Ureter (tissue), 1 donor: Measurements from ENCODE around the gene C1QTNF1. TPM values are rescaled to one million over a fixed set of nuclear protein-coding genes. Genes with fewer than 3 reads are reported as not detected.
"Not testable (repeated sequence)": the region's sequence is repeated elsewhere in the genome, so short reads cannot be mapped to it uniquely, and the experiment has no call there.

Source experiments
- DNase-seq: peaks from one replicate; pipeline ENCODE4 v3.0.0-alpha.2; 2020; ENCODE audit warnings: low spot score
- total RNA-seq: library from RNA; stranded (reverse); gene quantifications from one replicate; pipeline ENCODE4 v1.2.4, GENCODE V29; 2023
- donor health status: DM: yes; HTN: yes; CAD: no.

Gene C1QTNF1
- total RNA-seq, 1 donor from 2014 or later = 108 TPM

DNA sequence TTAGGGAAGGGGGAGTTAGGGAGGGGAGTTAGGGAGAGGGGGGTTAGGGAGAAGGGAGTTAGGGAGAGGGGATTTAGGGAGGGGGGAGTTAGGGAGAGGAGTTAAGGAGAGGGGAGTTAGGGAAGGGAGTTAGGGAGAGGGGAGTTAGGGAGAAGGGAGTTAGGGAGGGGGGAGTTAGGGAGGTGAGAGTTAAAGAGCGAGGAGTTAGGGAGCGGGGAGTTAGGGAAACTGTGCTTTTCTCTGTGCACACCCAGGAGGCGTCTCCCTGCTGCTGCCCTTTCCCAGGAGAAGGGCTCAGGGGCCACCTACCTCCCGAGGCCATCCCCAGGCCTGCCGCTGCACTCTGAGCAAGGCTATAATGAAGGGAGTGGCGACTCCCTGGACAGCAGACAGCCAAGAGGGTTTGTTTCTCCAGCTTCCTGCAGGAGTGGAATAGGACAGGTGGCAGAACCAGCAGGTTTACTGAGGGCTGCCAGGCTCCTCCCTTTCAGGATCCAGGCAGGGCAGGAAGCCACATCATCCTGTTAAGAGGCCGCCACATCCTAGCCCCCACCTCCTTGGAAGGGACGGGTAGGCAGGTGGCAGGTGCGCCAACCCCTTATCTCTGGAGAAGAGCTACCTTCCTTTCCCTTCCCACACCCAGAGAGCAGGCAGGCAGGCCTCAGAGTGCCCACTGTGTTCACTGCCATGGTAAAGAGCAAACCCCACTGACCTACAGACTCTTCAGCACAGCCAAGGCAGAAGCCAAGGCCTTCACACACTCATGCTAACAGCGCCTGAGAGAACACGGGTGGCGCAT is 18.7 kb upstream of the C1QTNF1 start:
- DNase-seq = peak; percentile 61

DNA sequence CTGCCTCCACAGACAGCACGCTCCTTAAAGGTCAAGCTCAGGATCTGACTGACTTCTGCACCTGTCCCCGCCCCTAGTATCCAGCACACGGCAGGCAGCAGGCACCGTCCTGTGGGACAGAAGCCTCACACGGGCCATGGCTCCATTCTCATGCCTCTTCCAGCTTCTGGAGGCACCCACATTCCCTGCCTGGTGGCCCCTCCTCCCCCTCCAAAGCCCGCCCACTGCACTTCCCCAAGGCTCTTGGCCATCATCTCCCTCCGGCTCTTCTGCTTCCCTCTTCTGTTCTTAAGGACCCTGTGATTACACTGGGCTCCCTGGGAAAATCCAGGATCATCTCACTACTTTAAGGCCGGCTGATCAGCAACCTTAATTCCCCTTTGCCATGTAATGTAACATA is 17.9 kb upstream of the C1QTNF1 start:
- DNase-seq = no peak

DNA sequence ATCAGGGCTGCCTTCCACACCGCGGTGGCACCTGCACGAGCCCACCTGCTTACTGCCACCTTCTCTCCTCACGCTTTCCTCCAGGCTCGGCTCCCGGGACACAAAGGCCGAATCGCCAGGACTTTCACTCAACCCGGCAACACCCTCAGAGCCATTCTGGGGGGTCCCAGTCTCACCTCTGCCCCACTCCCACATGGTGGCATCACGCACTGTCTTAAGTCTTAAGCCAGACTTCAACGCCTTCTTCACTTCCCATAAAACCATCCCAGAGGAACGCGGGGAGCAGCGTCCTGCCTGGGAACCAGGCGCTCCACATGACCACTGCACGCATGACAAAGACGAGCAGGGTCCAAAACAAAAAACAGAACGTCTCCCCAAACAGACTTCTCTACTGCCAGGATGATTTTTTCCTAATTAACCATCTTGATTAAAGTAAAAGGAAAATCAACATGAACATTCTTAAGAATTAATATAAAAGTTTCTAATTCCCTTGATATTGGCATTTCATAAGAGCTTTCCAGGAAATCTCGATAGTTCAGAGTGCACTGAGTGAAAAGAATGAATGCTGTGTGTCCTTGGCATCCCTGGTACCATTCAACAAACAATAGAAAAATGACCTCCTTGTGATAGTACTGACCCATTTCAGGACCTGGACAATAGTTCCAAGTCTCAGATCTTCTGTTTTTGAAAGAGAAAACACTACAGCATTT is 17.0 kb upstream of the C1QTNF1 start:
- DNase-seq = no peak

DNA sequence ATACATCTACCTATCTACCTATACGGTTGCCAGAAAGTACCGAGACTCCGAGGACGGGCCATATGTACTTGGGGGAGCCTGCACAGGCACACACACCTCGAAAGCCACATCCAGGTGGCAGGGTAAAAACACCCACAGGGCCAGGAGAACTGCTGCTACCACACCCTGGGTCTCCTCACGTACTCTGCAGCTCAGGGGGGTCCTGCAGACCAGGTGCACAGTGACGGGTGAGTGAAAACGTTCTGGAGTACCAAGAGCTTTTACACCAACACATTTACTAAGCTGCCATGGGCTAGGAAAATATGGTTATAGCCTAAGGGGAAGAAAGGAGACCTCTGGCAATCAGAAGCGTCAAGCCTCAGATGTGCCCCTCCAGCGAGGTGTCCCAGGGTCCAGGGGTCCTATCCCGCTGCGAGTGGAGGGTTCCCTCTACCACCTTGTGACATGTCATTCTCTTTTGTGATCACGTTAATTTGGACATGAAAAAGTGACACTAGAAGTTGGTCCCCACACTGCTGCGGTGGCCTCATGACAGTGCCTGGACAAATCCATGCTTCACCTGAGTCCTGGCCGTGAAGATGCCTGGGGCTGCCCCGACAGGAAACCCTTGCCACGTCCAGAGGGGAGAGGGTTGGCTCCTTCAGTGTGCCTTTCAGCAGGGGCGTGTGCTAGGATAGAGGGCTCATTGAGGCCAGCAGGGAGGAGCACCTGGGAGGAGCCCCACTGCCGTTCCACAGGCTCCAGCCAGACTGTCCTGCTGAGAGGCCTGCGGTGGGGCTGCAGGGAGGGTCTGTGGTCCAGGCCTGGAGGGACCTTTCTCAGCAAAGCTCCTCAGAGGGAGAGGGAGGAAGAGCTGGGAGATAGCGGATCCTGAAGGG is 16.2 kb upstream of the C1QTNF1 start:
- no peak for DNase-seq

DNA sequence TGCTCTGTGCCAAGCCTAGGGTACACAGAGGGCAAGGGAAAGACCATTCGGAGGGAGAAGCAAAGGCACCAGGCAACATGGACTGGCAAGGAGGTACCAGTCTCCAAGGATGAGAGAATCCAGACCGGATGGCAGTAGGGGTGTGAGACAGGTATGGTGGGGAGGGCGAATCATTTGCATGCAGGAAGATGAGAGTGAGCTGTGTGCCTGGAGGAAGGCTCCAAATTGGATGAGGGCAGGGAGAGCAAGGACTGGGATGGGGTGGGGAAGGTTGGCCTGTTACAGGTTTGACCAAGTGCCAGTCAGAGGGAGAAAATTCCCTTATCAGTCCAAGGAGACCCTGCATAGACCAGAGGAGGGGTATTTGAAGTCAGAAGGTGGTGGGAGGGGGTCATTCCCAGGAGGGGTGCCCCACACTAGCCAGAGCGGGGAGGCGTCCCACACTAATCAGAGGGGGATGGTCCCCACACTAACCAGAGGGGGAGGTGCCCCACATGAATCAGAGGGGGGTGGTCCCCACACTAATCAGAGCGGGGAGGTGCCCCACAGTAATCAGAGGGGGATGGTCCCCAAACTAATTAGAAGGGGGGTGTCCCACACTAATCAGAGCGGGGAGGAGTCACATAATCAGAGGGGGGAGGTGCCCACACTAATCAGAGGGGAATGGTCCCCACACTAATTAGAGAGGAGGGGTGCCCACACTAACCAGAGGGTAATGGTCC is 15.1 kb upstream of the C1QTNF1 start:
- no peak for DNase-seq

DNA sequence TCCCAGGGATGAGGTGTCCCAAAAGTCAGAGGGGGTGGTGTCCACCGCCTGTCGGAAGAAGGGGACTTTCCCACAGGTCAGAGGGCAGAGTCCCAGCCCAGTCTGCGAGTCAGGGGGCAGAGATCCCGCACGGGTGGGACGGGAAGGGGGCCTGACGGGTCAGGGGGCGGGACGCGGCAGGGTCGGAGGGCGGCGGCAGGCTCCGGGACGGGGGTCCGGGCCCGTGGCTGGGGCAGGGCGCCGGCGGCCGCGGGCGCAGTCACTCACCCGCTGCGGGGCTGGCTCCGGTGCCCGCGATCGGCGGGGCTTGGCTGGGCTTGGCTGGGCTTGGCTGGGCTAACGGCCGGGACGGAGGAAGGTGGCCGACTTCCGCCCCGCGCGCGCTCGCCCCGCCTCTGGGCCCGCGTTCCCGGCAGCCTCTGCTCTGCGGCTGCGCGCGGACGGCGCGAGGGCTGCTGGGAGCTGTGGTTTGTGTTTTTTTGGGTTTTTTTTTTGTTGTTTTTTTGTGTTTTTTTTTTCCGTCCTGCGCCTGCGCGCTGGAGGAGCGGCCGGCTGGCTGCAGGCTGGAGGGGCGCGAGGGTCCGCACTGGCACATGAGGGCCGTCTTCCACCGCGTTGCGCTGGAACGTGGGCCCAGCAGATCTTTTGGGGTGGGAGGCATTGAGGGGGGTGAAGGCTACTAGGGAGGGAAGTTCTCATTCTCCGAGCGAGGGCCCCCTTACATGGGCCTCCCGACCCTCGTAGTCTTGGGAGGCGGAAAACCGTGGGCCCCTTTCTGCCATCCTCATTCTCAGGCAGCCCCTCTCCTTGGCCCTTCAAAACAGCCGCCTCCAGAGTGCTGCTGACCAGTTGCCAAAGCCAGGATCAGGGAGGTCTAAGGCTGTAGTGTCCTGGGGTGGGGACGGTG is 14.3 kb upstream of the C1QTNF1 start, which contains the start of gene CANT1:
Gene CANT1, minus strand, starts transcription at position 368 of the 907 bp plus-strand sequence. CDS start 12,142 bp downstream, outside the sequence.
- DNase-seq = peak; percentile 84

DNA sequence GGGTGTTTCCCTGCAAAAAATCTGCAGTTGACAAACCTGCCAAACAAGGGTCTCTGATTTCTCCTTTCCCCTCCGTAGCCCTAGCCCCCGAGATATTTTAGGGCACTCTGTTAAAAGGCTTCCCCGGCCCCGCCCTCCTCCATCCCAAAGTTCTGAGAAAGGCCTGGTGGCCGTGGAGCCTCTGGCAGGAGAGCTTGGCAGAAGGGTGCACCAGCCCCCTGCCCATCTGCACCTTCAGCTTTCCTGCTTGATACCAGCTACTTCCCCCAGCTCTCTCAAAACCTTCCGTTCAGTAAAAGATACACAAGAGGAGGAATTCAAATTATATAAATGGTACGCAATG is 13.7 kb upstream of the C1QTNF1 start:
- DNase-seq = no peak

DNA sequence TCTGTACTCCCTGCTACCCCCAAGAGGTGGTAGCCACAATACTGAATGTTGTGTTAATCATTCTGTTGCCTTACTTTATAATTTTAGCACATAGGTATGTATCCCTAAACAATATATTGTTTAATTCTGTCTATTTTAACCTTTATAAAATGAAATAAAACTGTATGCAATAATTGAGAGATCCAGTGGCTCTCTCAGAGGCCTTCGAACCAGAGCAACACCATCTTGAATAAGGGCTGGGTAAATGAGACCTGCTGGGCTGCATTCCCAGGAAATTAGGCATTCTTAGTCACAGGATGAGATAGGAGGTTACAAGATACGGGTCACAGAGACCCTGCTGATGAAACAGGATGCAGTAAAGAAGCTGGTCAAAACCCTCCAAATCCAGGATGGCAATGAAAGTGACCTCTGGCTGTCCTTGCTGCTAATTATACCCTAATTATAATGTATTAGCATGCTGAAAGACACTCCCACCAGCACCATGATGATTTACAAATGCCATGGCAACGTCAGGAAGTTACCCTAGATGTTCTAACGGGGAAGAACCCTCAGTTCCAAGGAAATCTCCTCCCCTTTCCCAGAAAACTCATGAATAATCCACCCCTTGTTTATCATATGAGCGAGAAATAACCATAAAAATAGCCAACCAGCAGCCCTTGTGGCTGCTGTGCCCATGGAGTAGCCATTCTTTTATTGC is 12.4 kb upstream of the C1QTNF1 start:
- DNase-seq = no peak

DNA sequence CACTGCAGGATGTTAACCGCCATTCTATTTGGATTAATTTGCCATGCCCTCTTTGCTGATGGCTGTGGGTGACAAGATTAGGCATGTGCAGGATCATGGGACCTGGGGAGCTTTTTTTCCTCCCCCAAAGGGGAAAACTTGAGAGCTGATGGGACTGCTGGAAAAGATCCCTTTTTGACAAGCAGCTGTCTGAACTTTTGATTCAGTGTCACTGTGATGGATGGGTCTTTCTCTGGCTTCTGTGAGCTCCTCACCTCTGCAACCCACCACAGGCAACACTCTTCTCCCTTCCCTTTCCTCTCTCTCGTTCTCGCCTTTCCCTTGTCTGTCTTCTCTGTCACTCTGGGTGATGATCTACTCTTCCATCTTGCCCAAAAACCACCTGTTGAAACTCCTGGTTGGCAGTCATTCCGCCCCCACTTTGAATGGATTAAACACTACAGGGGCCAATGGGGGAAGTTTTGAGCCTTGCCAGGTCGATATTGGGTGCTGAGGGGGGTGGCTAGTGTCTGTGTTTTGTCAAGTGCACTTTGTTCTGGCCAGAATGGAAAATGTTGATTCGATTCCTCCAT is 11.3 kb upstream of the C1QTNF1 start:
- no peak for DNase-seq

DNA sequence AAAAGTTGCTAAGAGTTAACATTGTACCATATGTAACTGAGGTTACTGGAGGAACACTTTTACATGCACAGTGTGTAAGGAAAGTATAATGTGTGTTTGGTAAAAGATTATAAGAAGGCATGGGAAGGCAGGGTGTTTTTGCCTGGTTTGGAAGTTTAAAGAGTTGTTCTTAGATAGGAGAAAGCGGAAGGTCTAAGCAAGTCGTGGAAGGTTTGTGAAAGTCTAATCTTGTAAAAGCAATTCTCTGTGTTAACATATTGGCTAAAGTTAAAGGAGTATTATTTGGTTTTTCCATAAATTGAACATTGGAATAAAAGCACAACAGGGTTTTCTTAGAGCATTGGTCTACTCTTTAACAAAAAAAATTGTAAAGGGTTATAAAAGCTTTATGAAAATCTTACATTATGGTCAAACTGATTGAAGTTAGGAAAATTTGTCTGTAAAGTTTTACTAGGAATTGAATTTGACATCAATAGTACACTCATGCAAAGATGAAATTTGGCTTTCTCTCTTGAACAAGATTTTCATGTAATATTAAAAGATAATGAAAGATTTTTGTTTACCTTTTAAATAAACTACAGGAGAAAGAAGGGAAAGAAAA is 9.7 kb upstream of the C1QTNF1 start:
- no peak for DNase-seq

DNA sequence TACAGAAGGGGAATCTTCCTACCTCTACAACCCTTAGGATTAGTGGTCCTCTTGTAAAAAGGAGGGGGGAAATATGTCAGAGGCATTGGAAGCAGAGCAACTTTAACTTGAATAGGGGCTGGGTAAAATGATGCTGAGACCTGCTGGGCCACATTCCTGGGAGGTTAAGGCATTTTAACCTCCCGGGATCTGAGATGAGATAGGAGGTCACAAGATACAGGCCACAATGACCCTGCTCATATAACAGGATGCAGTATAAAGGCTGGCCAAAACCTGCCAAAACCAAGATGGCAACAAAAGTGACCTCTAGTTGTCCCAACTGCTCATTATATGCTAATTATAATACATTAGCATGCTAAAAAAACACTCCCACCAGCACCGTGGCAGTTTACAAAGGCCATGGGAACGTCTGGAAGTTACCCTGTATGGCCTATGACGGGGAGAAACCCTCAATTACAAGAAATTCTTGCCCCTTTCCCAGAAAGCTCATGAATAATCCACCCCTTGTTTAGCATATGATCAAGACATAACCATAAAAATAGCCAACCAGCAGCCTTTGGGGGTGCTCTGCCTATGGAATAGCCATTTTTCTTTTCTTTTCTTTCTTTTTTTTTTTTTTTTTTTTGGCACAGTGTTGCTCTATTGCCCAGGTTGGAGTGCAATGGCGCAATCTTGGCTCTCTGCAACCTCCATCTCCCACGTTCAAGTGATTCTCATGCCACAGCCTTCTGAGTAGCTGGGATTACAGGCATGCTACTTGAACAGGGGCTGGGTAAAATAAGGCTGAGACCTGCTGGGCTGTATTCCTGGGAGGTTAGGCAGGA is 6.2 kb upstream of the C1QTNF1 start:
- no peak for DNase-seq

DNA sequence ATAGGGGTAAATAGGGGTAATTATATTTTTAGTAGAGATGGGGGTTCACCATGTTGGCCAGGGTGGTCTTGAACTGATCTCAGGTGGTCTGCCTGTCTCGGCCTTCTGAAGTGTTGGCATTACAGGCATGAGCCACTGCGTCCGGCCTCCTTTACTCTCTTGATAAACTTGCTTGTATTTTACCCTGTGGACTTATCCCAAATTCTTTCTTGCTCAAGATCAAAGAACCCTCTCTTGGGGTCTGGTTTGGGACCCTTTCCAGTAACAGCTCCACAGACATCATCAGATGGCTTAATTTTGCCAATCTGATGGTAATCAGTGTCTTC is 5.6 kb upstream of the C1QTNF1 start:
- DNase-seq = no peak

DNA sequence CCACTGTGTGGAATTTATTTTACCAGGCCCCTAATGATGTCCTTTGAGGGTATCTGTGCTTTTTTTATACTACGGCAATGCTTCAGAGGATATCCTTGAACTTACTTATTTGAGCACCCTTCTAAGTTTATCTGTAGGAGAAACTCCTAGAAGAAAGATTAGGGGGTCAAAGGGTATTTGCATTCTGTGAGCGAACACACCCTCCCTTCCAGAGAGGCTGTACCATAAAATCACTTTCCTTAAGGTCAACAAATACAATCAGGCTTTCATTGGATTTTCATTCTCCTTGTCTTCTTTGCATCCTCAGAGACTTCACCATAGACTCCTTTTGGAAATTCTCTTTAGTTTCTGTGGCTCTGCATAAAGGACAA is 4.7 kb upstream of the C1QTNF1 start:
- no peak for DNase-seq

DNA sequence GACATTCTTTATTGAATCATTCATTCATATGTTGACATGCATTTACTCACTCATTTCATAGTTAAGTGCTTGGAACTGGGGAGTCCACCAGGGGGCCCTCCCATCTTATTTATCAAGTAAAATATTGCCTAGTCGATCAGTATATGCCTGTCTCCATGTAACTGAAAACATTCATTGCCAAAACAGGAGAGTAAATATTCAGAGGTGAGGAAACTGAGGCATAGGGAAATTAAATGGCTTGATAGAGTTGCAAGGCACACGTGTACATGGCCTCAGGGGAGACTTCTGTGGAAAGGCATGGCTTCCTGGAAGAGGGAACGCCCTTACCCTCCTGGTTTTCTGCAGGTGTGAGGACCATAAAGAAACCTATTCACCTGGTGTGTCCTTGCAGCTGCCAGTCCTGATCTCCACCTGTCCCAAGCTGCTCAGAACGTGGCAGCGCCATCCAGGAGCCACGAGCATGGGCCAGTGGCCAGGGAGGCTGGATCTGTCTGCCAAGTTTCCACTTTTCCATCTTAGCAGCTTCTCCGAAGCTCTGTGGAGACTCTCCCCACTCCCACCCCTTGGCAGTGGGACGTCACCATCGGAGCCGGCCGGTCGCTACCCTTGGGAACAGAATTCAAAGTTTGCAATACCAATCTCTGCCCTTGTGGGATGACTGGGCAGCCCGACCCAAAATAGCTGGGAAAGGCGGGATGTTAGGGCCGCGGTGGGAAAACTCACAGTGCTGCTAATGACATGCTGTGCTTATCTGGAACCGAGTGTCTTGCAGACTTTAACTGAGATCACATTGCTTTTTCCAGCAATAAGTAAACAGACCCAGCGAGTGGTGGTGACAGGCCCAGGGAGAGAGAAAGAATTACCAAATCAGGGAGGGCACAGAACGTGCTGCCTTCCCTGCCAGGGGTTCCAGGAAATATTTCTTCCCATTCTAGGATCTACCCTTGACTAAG is 4.1 kb upstream of the C1QTNF1 start:
- DNase-seq = no peak

DNA sequence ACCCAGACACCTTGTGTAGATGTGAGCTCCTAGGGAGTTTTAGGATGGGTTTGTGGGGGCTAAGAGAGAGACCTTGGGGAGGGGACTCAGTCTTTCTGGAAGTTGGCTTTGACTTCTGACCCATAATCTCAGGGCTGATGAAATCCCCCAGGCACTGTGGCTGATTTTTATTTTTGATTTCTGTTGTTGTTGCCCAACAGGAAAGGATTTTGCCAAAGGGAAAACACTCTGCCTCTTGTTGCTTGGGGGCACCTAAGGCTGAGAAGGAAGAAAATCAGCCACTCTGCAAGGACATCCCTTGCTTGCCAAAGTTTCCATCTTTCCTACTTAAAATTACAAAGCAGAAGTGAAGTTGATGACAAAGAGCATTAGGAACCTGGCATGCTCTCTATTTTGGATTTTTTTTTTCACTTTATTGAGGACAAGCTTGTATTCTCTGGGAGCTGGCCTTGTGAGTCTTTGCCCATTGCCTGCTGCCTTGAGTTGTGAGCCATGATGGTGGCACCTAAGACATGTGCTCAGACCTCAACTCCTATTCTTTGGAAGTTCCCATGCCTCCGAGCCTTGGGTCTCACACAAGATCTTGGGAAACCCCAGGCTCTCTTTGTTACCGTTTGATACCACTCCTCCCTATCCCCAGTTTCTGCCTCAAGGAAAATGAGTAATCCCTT is 3.2 kb upstream of the C1QTNF1 start:
- no peak for DNase-seq

DNA sequence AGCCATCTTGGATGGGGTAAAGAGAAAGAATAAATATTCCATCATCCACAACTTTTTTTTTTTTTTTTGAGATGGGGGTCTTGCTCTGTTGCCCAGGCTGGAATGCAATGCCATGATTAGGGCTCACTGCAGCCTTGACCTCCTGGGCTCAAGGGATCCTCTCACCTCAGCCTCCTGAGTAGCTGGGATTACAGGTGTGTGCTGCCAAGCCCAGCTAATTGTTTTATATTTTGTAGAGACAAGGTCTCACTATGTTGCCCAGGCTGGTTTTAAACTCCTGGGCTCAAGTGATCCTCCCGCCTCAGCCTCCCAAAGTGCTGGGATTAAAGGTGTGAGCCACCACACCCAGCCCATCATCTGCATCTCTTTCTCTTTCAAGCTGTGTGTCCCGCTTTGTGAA is 2.0 kb upstream of the C1QTNF1 start:
- DNase-seq = not testable (repeated sequence)

DNA sequence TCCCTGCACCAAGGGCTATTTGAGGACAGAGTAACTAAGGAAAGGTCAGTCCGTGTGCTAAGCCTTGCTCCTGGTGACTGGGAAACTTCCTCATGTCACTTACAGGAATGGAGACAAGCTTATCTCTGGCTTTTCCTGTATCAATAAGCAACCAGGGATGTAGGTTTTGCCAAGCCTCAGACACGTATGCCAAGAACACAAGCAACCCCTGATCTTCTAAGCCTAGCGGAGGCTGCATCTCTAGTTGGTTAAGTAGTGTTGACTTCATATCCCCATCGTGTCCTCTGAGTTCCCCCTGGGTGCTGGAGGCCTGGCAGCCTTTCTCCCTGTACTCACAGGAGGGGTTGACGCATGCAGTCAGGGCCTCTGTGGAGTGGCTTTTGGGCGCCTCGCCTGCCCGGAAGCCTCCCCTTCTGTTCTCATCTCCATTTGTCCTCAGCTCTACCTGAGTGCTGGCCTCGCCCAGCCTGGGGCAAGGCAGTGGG is 1.4 kb upstream of the C1QTNF1 start:
- peak; percentile 68 for DNase-seq
